GM21786 (cell line): ENCODE measurements around the gene MAGEC3.

Source experiments
- ATAC-seq: cut with Tn5 transposase; IDR thresholded peaks from one replicate; pipeline ENCODE4 v1.9.1; 2021; ENCODE audit not compliant: unreplicated experiment

The MAGEC3 gene

DNA sequence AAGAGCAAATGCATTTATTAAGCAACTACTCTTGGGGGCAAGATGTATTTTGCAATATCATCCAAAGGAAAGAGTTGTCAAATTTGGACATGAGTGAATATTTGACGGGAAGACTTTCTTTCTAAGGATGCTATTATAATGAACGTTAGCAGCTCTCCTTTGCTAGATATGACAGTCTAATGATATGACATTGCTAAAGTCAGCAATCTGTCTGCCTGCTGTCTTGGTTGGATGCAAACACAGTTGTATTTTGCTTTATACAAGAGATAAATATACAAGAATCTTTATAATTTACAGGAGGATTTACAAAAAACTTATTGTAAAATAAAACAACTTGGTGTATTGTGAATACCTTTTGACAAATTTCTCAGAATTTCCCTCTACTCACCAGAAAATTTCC, 103.1 kb downstream of the MAGEC3 start:
- no peak for ATAC-seq

DNA sequence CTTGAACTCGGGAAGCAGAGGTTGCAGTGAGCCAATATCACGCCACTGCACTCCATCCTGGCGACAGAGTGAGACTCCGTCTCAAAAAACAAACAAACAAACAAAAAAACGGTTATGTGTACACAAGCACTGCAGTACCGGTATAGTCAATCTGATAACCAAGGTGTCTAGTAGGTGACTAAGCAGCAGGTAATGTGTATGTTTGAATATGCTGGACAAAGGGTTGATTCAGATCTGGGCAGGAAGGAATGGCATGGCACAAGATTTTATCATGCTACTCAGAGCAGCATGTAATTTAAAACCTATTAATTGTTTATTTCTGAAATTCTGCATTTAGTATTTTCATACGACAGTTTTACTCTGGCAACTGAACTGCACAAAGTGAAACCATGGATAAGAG, 107.3 kb downstream of the MAGEC3 start:
- ATAC-seq, result no peak

DNA sequence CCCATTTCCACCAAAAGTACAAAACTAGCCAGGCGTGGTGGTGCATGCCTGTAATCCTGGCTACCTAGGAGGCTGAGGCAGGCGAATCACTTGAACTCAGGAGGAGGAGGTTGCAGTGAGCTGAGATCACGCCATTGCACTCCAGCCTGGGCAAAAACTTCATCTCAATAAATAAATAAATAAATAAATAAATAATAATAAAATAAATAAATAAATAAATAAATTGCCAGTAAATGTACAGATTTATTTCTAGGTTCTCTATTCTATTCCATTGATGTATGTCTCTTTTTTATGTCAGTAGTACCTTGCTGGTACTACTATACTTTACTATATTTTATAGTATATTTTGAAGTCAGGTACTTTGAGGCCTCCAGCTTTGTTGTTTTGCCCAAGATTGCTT, 109.2 kb downstream of the MAGEC3 start:
- no peak for ATAC-seq
